Kasumi-1 (cell line): ENCODE measurements around the gene HBG2.
"Not testable (repeated sequence)": the region's sequence is repeated elsewhere in the genome, so short reads cannot be mapped to it uniquely, and the experiment has no call there.

Experiments
- DNase-seq, 2 experiments: peaks; one replicate each; lab custom pipeline; 2025; lab: John Stamatoyannopoulos, UW

Gene HBG2

DNA sequence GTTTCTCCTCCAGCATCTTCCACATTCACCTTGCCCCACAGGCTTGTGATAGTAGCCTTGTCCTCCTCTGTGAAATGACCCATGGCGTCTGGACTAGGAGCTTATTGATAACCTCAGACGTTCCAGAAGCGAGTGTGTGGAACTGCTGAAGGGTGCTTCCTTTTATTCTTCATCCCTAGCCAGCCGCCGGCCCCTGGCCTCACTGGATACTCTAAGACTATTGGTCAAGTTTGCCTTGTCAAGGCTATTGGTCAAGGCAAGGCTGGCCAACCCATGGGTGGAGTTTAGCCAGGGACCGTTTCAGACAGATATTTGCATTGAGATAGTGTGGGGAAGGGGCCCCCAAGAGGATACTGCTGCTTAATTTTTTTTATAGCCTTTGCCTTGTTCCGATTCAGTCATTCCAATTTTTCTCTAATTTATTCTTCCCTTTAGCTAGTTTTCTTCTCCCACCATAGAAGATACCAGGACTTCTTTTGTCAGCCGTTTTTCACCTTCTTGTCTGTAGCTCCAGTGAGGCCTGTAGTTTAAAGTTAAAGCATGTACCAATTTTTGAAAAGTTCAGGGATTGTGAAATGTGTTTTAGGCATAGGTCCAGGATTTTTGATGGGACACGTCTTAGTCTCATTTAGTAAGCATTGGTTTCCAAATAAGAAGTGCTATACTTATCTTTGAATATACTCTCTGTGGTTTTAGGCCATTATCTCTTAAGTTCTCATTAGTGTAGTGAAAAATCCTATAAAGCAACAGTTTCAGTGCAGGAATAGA lies at the start of gene HBG2:
Gene HBG2 (minus strand): TSS at position 136 of the 768 bp plus-strand sequence. CDS start 53 bp downstream, at position 83.
- not testable (repeated sequence) for DNase-seq

DNA sequence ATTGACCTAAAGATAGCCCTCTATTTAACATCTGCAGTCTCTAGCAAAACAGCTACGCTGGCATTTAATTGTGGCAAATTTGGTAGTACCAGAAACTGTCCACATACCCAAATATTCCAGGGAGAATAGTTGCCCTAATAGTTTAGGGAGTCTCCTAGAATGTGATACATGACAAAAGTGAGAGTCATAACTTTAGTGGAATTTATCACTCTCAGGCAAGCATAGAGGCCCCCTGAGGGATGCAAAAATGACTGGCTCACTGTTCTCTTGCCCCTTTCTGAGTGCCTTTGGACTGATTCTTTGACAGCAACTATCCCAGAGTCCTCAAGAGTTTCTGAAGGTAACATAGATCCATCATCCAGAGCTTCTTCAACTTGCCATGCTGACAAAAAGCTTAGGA lies 49.5 kb upstream of the HBG2 start:
- DNase-seq: no peak

- DNase-seq: no peak
Measured at GRCh38 chr11:5303626-5304025, 49.0 kb upstream of the HBG2 start.

GRCh38 chr11:5301846-5302245 lies 47.3 kb upstream of the HBG2 start, which contains the start of gene OR51B4:
Gene OR51B4, minus strand, starts transcription at chr11:5301946. Its CDS starts 0 bp downstream, at chr11:5301946.
- no peak for DNase-seq

DNA sequence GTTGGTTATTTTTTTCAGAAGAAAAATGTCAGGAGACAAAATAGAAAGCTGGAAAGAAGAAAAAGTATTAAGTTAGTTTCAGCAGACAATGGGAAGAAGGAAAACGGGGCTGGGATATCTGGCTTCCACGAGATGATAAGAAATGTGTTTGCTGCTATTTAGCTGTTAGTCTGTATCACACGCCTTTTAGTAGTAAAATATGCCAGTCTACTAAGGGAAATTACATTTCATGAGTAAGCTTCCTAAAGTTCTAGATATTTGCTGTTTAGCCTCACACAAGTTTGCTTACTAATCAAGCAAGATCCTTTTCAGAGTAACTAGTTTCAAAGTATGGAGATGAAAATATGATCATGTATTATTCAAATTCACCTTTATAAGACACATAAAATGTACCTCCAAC lies 45.7 kb upstream of the HBG2 start:
- no peak for DNase-seq

DNA sequence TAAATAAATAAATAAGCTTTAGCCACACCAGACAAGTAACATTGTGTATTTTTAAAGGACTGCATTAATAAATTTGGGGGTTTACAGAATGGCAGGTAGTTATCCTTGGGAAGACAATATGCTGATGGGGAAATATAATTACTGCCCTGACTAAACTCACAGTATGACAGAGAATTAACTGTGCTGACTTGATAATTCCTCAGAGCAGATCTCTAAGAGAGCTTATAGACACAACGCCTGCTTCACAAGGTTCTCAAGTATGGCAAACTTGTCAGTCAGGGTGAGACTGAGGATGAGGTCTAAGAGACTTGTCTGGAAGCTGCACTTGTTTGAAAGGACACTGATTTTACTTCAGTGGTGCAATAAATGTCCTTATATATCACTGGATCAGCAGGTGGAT lies 43.9 kb upstream of the HBG2 start:
- DNase-seq: no peak

- DNase-seq: no peak
Measured at GRCh38 chr11:5297721-5298323, 43.2 kb upstream of the HBG2 start.

DNA sequence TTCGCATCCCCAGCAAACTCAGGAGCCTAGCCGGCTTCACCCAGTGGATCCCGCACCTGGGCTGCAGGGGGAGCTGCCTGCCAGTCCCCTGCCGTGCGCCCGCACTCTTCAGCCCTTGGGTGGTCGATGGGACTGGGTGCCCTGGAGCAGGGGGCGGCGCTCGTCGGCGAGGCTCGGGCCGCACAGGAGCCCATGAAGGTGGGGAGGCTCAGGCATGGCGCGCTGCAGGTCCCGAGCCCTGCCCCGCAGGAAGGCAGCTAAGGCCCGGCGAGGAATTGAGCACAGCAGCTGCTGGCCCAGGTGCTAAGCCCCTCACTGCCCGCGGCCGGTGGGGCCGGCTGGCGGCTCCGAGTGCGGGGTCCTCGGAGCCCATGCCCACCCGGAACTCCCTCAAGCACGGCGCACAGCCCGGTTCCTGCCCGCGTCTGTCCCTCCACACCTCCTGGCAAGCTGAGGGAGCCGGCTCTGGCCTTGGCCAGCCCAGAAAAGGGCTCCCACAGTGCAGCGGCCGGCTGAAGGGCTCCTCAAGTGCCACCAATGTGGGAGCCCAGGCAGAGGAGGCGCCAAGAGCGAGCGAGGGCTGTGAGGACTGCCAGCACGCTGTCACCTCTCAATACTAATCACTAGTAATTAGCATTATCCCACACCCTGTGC lies 39.9 kb upstream of the HBG2 start:
- DNase-seq: not testable (repeated sequence)

GRCh38 chr11:5293028-5293427 lies 38.4 kb upstream of the HBG2 start:
- DNase-seq: no peak

DNA sequence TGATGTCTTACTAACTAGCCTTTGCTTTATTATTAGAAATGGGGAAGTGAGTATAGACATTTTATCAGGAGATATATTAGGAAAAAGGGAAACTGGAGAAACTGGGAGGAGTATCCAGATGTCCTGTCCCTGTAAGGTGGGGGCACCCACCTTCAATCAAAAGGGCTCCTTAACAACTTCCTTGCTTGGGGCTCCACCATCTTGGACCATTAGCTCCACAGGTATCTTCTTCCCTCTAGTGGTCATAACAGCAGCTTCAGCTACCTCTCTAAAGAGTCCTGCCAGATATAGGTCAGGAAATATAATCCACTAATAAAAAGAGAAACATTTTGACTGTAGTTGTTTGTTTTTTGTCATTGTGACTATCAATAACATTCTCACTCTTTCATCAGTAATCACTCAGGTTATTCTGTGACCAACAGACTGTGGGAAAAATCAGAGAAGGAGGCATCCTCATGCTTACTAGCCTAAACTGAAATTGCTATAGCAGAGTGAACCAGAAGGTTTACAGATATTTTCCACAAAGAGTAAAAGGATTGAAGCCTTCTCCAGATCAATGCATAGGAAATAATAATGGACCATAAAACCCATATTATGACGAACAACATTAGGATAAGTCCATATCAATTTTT lies 36.7 kb upstream of the HBG2 start:
- no peak for DNase-seq

DNA sequence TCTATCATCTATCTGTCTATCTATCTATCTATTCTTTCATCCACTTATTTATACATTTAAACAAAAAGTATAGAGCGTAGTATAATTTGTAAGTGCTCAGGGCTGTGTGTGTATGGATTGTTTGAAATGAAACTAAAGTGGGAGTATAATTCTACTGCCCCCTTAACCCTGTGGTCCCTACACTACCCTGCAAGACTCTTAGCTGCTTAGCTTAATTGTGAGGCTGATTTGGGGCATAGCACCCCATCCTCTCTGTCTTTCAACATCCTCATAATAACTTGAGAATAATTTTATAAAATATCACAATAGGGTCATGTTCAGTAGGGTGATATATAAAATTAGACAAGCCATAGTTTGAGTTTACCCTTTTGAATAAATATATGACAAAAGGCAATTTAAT lies 35.5 kb upstream of the HBG2 start:
- no peak for DNase-seq

DNA sequence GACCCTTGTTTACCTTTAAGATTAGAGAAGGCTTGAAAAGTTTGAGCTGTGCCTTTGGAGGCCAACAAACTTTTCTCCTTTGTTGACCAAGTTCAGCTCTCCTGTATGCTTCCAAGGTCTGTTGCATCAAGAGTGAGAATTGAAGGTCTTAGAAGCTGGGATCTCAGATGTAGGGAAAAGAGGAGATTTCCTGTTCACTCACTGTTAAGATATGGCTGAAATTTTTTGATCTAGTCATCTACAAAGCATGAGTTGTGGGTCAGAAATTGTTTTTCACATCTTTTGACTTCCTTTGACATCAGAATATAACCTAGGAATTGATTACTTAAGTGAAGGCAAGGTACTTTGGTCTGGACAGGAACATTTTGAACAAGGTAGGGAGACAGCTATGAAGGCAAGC lies 35.1 kb upstream of the HBG2 start:
- DNase-seq: no peak

- DNase-seq: no peak
Measured at GRCh38 chr11:5288906-5289550, 34.4 kb upstream of the HBG2 start.

GRCh38 chr11:5288108-5288905 lies 33.7 kb upstream of the HBG2 start:
- no peak for DNase-seq

DNA sequence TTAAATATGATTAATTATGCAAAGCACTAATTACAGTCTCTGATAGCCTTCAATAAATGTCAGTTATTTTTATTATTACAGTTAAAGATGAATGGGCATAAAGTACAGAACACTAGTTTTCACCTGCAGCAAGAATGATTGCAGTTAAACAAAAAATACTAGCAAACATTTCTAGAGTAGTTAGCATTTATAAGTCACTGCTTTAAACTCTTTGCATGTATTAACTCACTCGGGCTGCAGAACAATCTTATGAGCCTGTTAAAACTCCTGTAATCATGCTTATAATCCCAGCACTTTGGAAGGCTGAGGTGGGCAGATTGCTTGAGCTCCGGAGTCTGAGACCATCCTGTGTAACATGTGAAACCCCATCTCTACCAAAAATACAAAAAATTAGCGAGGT lies 32.3 kb upstream of the HBG2 start:
- DNase-seq: no peak

- no peak for DNase-seq
Measured at GRCh38 chr11:5286351-5286750, 31.8 kb upstream of the HBG2 start.

GRCh38 chr11:5285703-5286340 lies 31.2 kb upstream of the HBG2 start:
- no peak for DNase-seq

- DNase-seq: no peak
Measured at GRCh38 chr11:5284637-5285036, 30.1 kb upstream of the HBG2 start.

DNA sequence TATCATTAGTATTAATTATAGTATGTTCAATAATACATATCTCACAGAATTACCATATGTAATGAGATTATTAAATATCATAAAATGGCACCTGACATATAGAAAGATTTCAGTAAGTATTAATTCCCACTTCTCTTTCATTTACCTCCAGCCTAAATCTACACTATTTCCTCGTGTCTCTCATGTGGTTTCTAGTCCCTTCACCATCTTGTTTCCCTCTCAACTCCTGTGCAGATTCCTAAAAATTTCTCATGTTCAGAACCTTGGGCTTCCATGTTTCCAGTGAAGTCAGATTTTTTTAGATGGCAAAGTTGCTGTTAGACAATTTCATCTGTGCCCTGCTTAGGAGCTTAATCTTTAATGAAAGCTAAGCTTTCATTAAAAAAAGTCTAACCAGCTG lies 29.3 kb upstream of the HBG2 start:
- no peak for DNase-seq

- no peak for DNase-seq
Measured at GRCh38 chr11:5283086-5283485, 28.5 kb upstream of the HBG2 start.

- DNase-seq: no peak
Measured at GRCh38 chr11:5282628-5283027, 28.0 kb upstream of the HBG2 start.
